Measurements from ENCODE around the gene TRIM31.

DNA sequence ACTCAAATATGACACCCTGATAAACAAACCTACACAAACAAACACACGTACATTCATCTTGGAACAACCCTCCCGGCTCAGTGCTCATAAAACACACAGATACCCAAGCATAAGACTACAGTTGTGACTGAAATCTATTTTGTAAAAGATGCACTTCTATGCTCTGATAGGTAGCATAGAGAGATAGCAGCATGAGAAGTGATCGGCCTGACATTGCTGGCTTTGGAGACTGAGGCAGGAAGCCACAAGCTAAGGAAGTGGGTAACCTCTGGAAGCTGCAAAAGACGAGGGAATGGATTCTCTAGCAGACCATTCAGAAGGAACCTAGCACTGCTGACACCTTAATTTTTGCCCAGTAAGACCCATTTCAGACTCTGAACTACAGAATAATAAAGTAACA, 35.7 kb downstream of the TRIM31 start:
- TF ChIP-seq CTCF (IDR thresholded peaks at IDR 0.05) (no peak), POLR2A (IDR thresholded peaks at IDR 0.05) (no peak)

Measured in gastroesophageal sphincter (tissue), 3 donors.